Stimulated activated effector memory CD8-positive, alpha-beta T cell treated with anti-CD3 and anti-CD28 coated beads, Interleukin-12 subunit alpha, Interleukin-12 subunit beta, amount 100 ng/mL, for 72 hours (primary cell): Measurements from ENCODE around the gene PDCD5.

ENCODE experiments used
- ATAC-seq: fragments of 150-1000 bp; cut with Tn5 transposase; 2 replicates; pipeline ENCODE4 v1.10.0; 2021
- DNase-seq, 2 donors: peaks; one replicate each; pipeline ENCODE4 v3.0.0; 2021 to 2022; ENCODE audit warnings: low spot score in 2 of 2
- H3K27ac Mint-ChIP-seq: one replicate; pipeline ENCODE4 v1.8.0; 2022; ENCODE audit warnings: mild to moderate bottlenecking, mixed read lengths
- H3K36me3 Mint-ChIP-seq: one replicate; pipeline ENCODE4 v1.8.0; 2022; ENCODE audit warnings: mild to moderate bottlenecking, mixed read lengths
- H3K4me1 Mint-ChIP-seq: one replicate; pipeline ENCODE4 v1.8.0; 2022; ENCODE audit warnings: mixed read lengths
- H3K4me3 Mint-ChIP-seq: one replicate; pipeline ENCODE4 v1.8.0; 2022; ENCODE audit warnings: mild to moderate bottlenecking, mixed read lengths
- H3K9me3 Mint-ChIP-seq: one replicate; pipeline ENCODE4 v1.8.0; 2022; ENCODE audit warnings: mixed read lengths

The PDCD5 gene

GRCh38 chr19:32605544-32605943 lies 24.6 kb downstream of the PDCD5 start:
- DNase-seq (no peak), ATAC-seq (no peak)
- Mint-ChIP-seq H3K27ac (no peak overlapping the region), H3K4me3 (no peak overlapping the region), H3K4me1 (no peaks in the 10 kb centered on the region), H3K9me3 (no peaks in the 10 kb centered on the region), H3K36me3 (peaks cover 90% of the 10 kb centered on the region)

- Mint-ChIP-seq H3K4me1 (no peaks in the 10 kb centered on the region), H3K27ac (no peak overlapping the region), H3K4me3 (no peak overlapping the region), H3K36me3 (peaks cover 87% of the 10 kb centered on the region), H3K9me3 (no peaks in the 10 kb centered on the region)
- no peak for ATAC-seq
- DNase-seq: no peak
Measured at GRCh38 chr19:32606289-32606688, 25.3 kb downstream of the PDCD5 start.

GRCh38 chr19:32607479-32607878 lies 26.5 kb downstream of the PDCD5 start:
- no peaks in the 10 kb centered on the region for H3K9me3 Mint-ChIP-seq
- no peaks in the 10 kb centered on the region for H3K4me1 Mint-ChIP-seq
- peaks cover 87% of the 10 kb centered on the region for H3K36me3 Mint-ChIP-seq
- H3K4me3 Mint-ChIP-seq: no peak overlapping the region
- H3K27ac Mint-ChIP-seq: no peak overlapping the region
- ATAC-seq (no peak), DNase-seq (no peak)

- no peak for DNase-seq
- no peak overlapping the region for H3K4me3 Mint-ChIP-seq
- peaks cover 87% of the 10 kb centered on the region for H3K36me3 Mint-ChIP-seq
- no peak overlapping the region for H3K27ac Mint-ChIP-seq
- ATAC-seq: no peak
- no peaks in the 10 kb centered on the region for H3K9me3 Mint-ChIP-seq
- H3K4me1 Mint-ChIP-seq: no peaks in the 10 kb centered on the region
Measured at GRCh38 chr19:32611161-32611560, 30.2 kb downstream of the PDCD5 start.

- ATAC-seq: no peak
- Mint-ChIP-seq H3K27ac (no peak overlapping the region), H3K4me1 (no peaks in the 10 kb centered on the region), H3K36me3 (peaks cover 80% of the 10 kb centered on the region), H3K9me3 (no peaks in the 10 kb centered on the region), H3K4me3 (no peak overlapping the region)
- no peak for DNase-seq
Measured at GRCh38 chr19:32613008-32613407, 32.0 kb downstream of the PDCD5 start.

- Mint-ChIP-seq H3K36me3 (peaks cover 83% of the 10 kb centered on the region), H3K4me1 (no peaks in the 10 kb centered on the region), H3K9me3 (no peaks in the 10 kb centered on the region), H3K27ac (no peak overlapping the region), H3K4me3 (no peak overlapping the region)
- ATAC-seq (no peak), DNase-seq (no peak)
Measured at GRCh38 chr19:32614916-32615315, 33.9 kb downstream of the PDCD5 start.

GRCh38 chr19:32615569-32615968 lies 34.6 kb downstream of the PDCD5 start:
- H3K36me3 Mint-ChIP-seq: peaks cover 90% of the 10 kb centered on the region
- DNase-seq: no peak
- no peaks in the 10 kb centered on the region for H3K9me3 Mint-ChIP-seq
- ATAC-seq: no peak
- no peak overlapping the region for H3K27ac Mint-ChIP-seq
- H3K4me1 Mint-ChIP-seq: no peaks in the 10 kb centered on the region
- no peak overlapping the region for H3K4me3 Mint-ChIP-seq

GRCh38 chr19:32619051-32619685 lies 38.2 kb downstream of the PDCD5 start:
- ATAC-seq (no peak), DNase-seq (no peak)
- Mint-ChIP-seq H3K4me1 (no peaks in the 10 kb centered on the region), H3K36me3 (peaks cover 93% of the 10 kb centered on the region), H3K4me3 (no peak overlapping the region), H3K9me3 (no peaks in the 10 kb centered on the region), H3K27ac (peak overlapping the region; percentile 79)

GRCh38 chr19:32622002-32622401 lies 41.0 kb downstream of the PDCD5 start:
- no peak for ATAC-seq
- no peaks in the 10 kb centered on the region for H3K9me3 Mint-ChIP-seq
- no peaks in the 10 kb centered on the region for H3K4me1 Mint-ChIP-seq
- DNase-seq: no peak
- H3K36me3 Mint-ChIP-seq: peaks cover 93% of the 10 kb centered on the region
- H3K27ac Mint-ChIP-seq: no peak overlapping the region
- no peak overlapping the region for H3K4me3 Mint-ChIP-seq

- Mint-ChIP-seq H3K36me3 (peaks cover 95% of the 10 kb centered on the region), H3K4me1 (no peaks in the 10 kb centered on the region)
Measured at GRCh38 chr19:32624410-32624809, 43.4 kb downstream of the PDCD5 start.

GRCh38 chr19:32626969-32627368 lies 46.0 kb downstream of the PDCD5 start:
- Mint-ChIP-seq H3K4me3 (no peak overlapping the region), H3K9me3 (no peaks in the 10 kb centered on the region), H3K27ac (peak overlapping the region; percentile 29), H3K4me1 (no peaks in the 10 kb centered on the region), H3K36me3 (peaks cover 72% of the 10 kb centered on the region)
- no peak for ATAC-seq
- DNase-seq: no peak

More at GRCh38 chr19:32624410-32624809, 43.4 kb downstream of the PDCD5 start:
- DNase-seq (no peak), ATAC-seq (no peak)
- Mint-ChIP-seq H3K27ac (no peak overlapping the region), H3K9me3 (no peaks in the 10 kb centered on the region), H3K4me3 (no peak overlapping the region)

- Mint-ChIP-seq H3K27ac (no peak overlapping the region), H3K4me1 (no peaks in the 10 kb centered on the region), H3K4me3 (no peak overlapping the region), H3K36me3 (peaks cover 64% of the 10 kb centered on the region), H3K9me3 (no peaks in the 10 kb centered on the region)
- no peak for DNase-seq
- ATAC-seq: no peak
Measured at GRCh38 chr19:32627714-32628270, 46.8 kb downstream of the PDCD5 start.

GRCh38 chr19:32630338-32630737 lies 49.3 kb downstream of the PDCD5 start:
- H3K9me3 Mint-ChIP-seq: no peaks in the 10 kb centered on the region
- no peak overlapping the region for H3K4me3 Mint-ChIP-seq
- peaks cover 41% of the 10 kb centered on the region for H3K36me3 Mint-ChIP-seq
- ATAC-seq (no peak), DNase-seq (no peak)
- H3K4me1 Mint-ChIP-seq: no peaks in the 10 kb centered on the region
- no peak overlapping the region for H3K27ac Mint-ChIP-seq

- Mint-ChIP-seq H3K27ac (no peak overlapping the region), H3K4me1 (no peaks in the 10 kb centered on the region), H3K9me3 (no peaks in the 10 kb centered on the region), H3K4me3 (no peak overlapping the region), H3K36me3 (peaks cover 41% of the 10 kb centered on the region)
- no peak for ATAC-seq
- DNase-seq: no peak
Measured at GRCh38 chr19:32631381-32631780, 50.4 kb downstream of the PDCD5 start.
